WTC11 (cell line): Measurements from ENCODE around the gene ASTN1. TPM values are rescaled to one million over a fixed set of nuclear protein-coding genes. Genes with fewer than 3 reads are reported as not detected.

Experiments used
- ATAC-seq: fragments of 200-7000 bp; cut with Tn5 transposase; 2 replicates; pipeline ENCODE4 v1.10.0; 2021; ENCODE audit warnings: mild to moderate bottlenecking, moderate library complexity
- CTCF ChIA-PET: fragments of 300-600 bp; sonication (Branson Sonifier 250); formaldehyde crosslinking; loops from one replicate; lab custom pipeline; 2021; ENCODE audit warnings: antibody characterized with exemption; lab: Charles Lee
- POLR2A ChIA-PET: fragments of 350-600 bp; sonication (Branson Sonifier 250); formaldehyde crosslinking; loops from one replicate; lab custom pipeline; 2021; ENCODE audit warnings: antibody characterized with exemption; lab: Charles Lee
- DNase-seq: peaks from one replicate; pipeline ENCODE4 v3.0.0; 2021; ENCODE audit warnings: low spot score
- H3K27ac Mint-ChIP-seq: 2 replicates; pipeline ENCODE4 v1.8.0; 2021; ENCODE audit warnings: mixed read lengths
- H3K27me3 Mint-ChIP-seq: 2 replicates; pipeline ENCODE4 v1.8.0; 2021; ENCODE audit warnings: low read depth, mild to moderate bottlenecking, moderate library complexity, mixed read lengths
- H3K36me3 Mint-ChIP-seq: 2 replicates; pipeline ENCODE4 v1.8.0; 2021; ENCODE audit warnings: mixed read lengths
- H3K4me1 Mint-ChIP-seq: 2 replicates; pipeline ENCODE4 v1.8.0; 2022; ENCODE audit warnings: mixed read lengths
- H3K4me3 Mint-ChIP-seq: 2 replicates; pipeline ENCODE4 v1.8.0; 2021; ENCODE audit warnings: mild to moderate bottlenecking, moderate library complexity, mixed read lengths
- H3K9me3 Mint-ChIP-seq: 2 replicates; pipeline ENCODE4 v1.8.0; 2021; ENCODE audit warnings: mixed read lengths
- AFF4 ChIP-seq: sonication (generic); formaldehyde crosslinking; IDR thresholded peaks from 2 replicates; pipeline ENCODE4 v1.8.1; 2023; ENCODE audit warnings: mild to moderate bottlenecking, missing genetic modification reagents, borderline replicate concordance
- CBFB ChIP-seq: sonication (generic); formaldehyde crosslinking; IDR thresholded peaks from 2 replicates; pipeline ENCODE4 v1.8.1; 2022; ENCODE audit warnings: mild to moderate bottlenecking, low read depth, missing genetic modification reagents
- CREM ChIP-seq: sonication (generic); formaldehyde crosslinking; IDR thresholded peaks from 2 replicates; pipeline ENCODE4 v1.8.1; 2022; ENCODE audit warnings: mild to moderate bottlenecking, missing genetic modification reagents, moderate library complexity
- ERG ChIP-seq: fragments of 250-450 bp; sonication (Bioruptor Pico); IDR thresholded peaks from 2 replicates; pipeline ENCODE4 v1.8.0; 2021; ENCODE audit warnings: mild to moderate bottlenecking
- FOXP1 ChIP-seq: sonication (generic); formaldehyde crosslinking; IDR thresholded peaks from 2 replicates; pipeline ENCODE4 v1.8.0; 2022; ENCODE audit warnings: missing genetic modification reagents, mild to moderate bottlenecking, moderate library complexity, borderline replicate concordance
- GABPB1 ChIP-seq: sonication (generic); formaldehyde crosslinking; IDR thresholded peaks from 2 replicates; pipeline ENCODE4 v1.8.1; 2023; ENCODE audit warnings: mild to moderate bottlenecking, missing genetic modification reagents
- GRHL2 ChIP-seq: fragments of 250-450 bp; sonication (Bioruptor Pico); IDR thresholded peaks from 2 replicates; pipeline ENCODE4 v1.8.0; 2022; ENCODE audit warnings: mild to moderate bottlenecking, moderate library complexity; ENCODE audit not compliant: insufficient replicate concordance, severe bottlenecking
- JAZF1 ChIP-seq: fragments of 250-450 bp; sonication (Bioruptor Pico); IDR thresholded peaks from 2 replicates; pipeline ENCODE4 v1.9.0; 2021; ENCODE audit warnings: moderate library complexity, mild to moderate bottlenecking, inconsistent platforms
- JUN ChIP-seq: sonication (generic); formaldehyde crosslinking; IDR thresholded peaks from 2 replicates; pipeline ENCODE4 v1.8.0; 2023; ENCODE audit warnings: mild to moderate bottlenecking, missing genetic modification reagents
- OVOL2 ChIP-seq: fragments of 250-450 bp; sonication (Bioruptor Pico); IDR thresholded peaks from 2 replicates; pipeline ENCODE4 v1.9.0; 2021; ENCODE audit warnings: mild to moderate bottlenecking, borderline replicate concordance
- PRRX2 ChIP-seq: fragments of 250-450 bp; sonication (Bioruptor Pico); IDR thresholded peaks from 2 replicates; pipeline ENCODE4 v1.8.0; 2021; ENCODE audit warnings: mild to moderate bottlenecking
- RELA ChIP-seq: sonication (generic); formaldehyde crosslinking; IDR thresholded peaks from 2 replicates; pipeline ENCODE4 v1.8.1; 2022; ENCODE audit warnings: missing genetic modification reagents, mild to moderate bottlenecking, borderline replicate concordance
- TCF7 ChIP-seq: sonication (generic); formaldehyde crosslinking; IDR thresholded peaks from 2 replicates; pipeline ENCODE4 v1.8.0; 2022; ENCODE audit warnings: mild to moderate bottlenecking, low read depth, missing genetic modification reagents, moderate library complexity
- TEAD1 ChIP-seq: sonication (generic); formaldehyde crosslinking; IDR thresholded peaks from 2 replicates; pipeline ENCODE4 v1.8.0; 2022; ENCODE audit warnings: mild to moderate bottlenecking, missing genetic modification reagents
- TP53 ChIP-seq: sonication (generic); formaldehyde crosslinking; IDR thresholded peaks from 2 replicates; pipeline ENCODE4 v1.8.1; 2023; ENCODE audit warnings: mild to moderate bottlenecking, missing genetic modification reagents
- ZNF138 ChIP-seq: sonication (generic); formaldehyde crosslinking; conservative IDR thresholded peaks from 2 replicates; pipeline ENCODE4 v1.8.1; 2022; ENCODE audit warnings: mild to moderate bottlenecking, moderate library complexity, missing genetic modification reagents
- ZNF219 ChIP-seq: sonication (generic); formaldehyde crosslinking; IDR thresholded peaks from 2 replicates; pipeline ENCODE4 v1.8.0; 2023; ENCODE audit warnings: missing genetic modification reagents, mild to moderate bottlenecking, borderline replicate concordance
- ZNF232 ChIP-seq: sonication (generic); formaldehyde crosslinking; IDR thresholded peaks from 2 replicates; pipeline ENCODE4 v1.8.0; 2022; ENCODE audit warnings: mild to moderate bottlenecking, missing genetic modification reagents
- ZNF423 ChIP-seq: fragments of 250-450 bp; sonication (Bioruptor Pico); IDR thresholded peaks from 2 replicates; pipeline ENCODE4 v2.1.2; 2022; ENCODE audit warnings: mild to moderate bottlenecking, moderate library complexity
- ZSCAN18 ChIP-seq: fragments of 250-450 bp; sonication (Bioruptor Pico); IDR thresholded peaks from 2 replicates; pipeline ENCODE4 v2.1.2; 2022; ENCODE audit warnings: mild to moderate bottlenecking, moderate library complexity
- total RNA-seq: library from RNA; stranded (reverse); gene quantifications from 3 replicates; pipeline ENCODE4 v1.2.3, GENCODE V29; 2021
- TF ChIP-seq, protein P1 (sequence below): sonication (generic); formaldehyde crosslinking; conservative IDR thresholded peaks from 2 replicates; pipeline ENCODE4 v1.8.1; 2023; ENCODE audit warnings: mild to moderate bottlenecking, low read depth, missing genetic modification reagents, moderate library complexity
- TF ChIP-seq, protein P2 (sequence below): sonication (generic); formaldehyde crosslinking; IDR thresholded peaks from 2 replicates; pipeline ENCODE4 v1.8.1; 2022; ENCODE audit warnings: low read depth, mild to moderate bottlenecking, moderate library complexity, missing genetic modification reagents, borderline replicate concordance

Gene ASTN1
- total RNA-seq, 1 experiment from 2014 or later = 3.4 TPM

DNA sequence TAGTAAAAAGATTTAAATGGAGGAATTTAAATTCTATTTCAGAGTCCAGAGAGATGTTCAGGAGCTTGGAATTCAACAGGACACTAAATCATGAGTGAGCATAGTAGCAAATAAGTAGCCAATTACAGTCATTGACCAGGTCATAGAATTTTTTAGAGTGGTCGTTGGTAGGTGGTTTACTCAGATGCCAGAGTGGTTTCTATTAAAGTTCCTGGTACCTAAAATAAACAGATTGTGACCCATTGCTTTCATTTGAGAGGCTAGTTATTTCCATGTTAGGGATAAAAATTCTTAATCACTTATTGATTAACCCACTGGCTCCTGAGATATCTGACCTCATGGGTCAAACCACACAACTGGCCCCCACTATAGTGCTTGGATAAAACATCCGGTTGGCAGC is 201.3 kb downstream of the ASTN1 start (continued):
- TF ChIP-seq, protein P1, sequence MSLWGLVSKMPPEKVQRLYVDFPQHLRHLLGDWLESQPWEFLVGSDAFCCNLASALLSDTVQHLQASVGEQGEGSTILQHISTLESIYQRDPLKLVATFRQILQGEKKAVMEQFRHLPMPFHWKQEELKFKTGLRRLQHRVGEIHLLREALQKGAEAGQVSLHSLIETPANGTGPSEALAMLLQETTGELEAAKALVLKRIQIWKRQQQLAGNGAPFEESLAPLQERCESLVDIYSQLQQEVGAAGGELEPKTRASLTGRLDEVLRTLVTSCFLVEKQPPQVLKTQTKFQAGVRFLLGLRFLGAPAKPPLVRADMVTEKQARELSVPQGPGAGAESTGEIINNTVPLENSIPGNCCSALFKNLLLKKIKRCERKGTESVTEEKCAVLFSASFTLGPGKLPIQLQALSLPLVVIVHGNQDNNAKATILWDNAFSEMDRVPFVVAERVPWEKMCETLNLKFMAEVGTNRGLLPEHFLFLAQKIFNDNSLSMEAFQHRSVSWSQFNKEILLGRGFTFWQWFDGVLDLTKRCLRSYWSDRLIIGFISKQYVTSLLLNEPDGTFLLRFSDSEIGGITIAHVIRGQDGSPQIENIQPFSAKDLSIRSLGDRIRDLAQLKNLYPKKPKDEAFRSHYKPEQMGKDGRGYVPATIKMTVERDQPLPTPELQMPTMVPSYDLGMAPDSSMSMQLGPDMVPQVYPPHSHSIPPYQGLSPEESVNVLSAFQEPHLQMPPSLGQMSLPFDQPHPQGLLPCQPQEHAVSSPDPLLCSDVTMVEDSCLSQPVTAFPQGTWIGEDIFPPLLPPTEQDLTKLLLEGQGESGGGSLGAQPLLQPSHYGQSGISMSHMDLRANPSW (CRISPR knock-in tag) = no peak
- TF ChIP-seq GABPB1 (CRISPR knock-in tag) (no peak), PRRX2 (CRISPR knock-in tag) (no peak)
- TF ChIP-seq, protein P2, sequence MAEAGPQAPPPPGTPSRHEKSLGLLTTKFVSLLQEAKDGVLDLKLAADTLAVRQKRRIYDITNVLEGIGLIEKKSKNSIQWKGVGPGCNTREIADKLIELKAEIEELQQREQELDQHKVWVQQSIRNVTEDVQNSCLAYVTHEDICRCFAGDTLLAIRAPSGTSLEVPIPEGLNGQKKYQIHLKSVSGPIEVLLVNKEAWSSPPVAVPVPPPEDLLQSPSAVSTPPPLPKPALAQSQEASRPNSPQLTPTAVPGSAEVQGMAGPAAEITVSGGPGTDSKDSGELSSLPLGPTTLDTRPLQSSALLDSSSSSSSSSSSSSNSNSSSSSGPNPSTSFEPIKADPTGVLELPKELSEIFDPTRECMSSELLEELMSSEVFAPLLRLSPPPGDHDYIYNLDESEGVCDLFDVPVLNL = no peak

DNA sequence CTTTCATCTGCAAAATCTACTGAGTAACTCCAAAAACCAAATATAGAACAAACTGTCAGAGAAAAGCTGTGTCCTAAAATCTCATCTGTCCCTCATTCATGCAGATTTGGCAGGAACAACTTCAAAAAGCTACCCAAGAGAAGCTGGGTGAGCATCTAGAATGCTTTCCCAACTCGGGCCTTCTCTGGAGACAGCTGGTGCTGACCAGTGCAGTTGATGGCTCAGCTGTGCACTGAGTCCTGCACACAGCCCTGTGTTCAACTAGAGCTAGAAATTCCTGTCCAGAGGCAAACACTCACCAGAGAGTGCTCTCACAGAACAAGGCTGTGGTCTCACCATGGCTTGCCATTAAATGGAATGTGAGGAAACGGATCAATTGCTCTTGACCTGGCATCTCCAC is 202.8 kb downstream of the ASTN1 start:
- H3K27me3 Mint-ChIP-seq = no peaks in the 10 kb centered on the region
- no peak overlapping the region for H3K27ac Mint-ChIP-seq
- no peaks in the 10 kb centered on the region for H3K36me3 Mint-ChIP-seq
- TF ChIP-seq ZNF138 (CRISPR knock-in tag) (no peak), AFF4 (CRISPR knock-in tag) (no peak)
- H3K4me3 Mint-ChIP-seq = no peak overlapping the region
- ChIA-PET POLR2A (no interaction called here), CTCF (interaction anchor here (1.1 kb wide), 2 partner anchors 9 to 13 kb away, joined by 3 read pairs; no protein-coding TSS in a partner anchor)
- ATAC-seq (no peak), DNase-seq (no peak)
- no peaks in the 10 kb centered on the region for H3K9me3 Mint-ChIP-seq
- H3K4me1 Mint-ChIP-seq = peaks cover 13% of the 10 kb centered on the region

DNA sequence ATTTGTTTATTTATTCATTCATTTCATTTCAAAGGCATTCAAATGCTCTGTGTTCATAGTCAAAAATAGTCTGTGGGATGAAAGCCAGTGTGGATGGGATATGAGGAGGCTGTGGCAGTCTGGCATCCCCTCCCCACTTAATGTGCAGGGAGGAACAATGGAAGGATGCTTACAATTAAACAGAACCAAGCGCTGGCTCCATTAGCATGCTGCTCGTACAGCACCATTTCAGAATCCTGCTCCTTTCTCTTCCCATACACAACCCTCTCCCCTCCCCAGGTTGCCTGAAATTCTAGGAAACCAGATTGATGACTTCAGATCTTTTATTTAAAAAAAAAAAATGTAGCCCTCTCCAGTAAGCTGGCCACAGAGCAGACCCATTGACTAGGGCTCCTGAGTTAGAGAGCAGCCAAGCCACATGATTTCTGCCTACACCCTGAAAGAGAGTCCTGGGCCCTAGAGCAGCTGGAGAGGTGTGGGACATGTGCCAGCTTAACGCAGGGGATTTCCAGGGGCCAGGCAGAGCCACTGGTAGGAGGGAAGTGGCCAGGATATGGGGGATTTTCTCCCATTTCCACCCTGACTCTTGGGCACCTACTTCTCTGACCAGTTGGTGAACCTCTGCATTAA is 205.2 kb downstream of the ASTN1 start:
- H3K4me1 Mint-ChIP-seq = peaks cover 24% of the 10 kb centered on the region
- peak; percentile 48 for ATAC-seq
- no peaks in the 10 kb centered on the region for H3K27me3 Mint-ChIP-seq
- ChIA-PET POLR2A (no interaction called here), CTCF (interaction anchor here (0.8 to 3.3 kb wide), 4 partner anchors 10 to 222 kb away, joined by 3 to 13 read pairs (median 4); no protein-coding TSS in a partner anchor)
- no peaks in the 10 kb centered on the region for H3K9me3 Mint-ChIP-seq
- no peaks in the 10 kb centered on the region for H3K36me3 Mint-ChIP-seq
- no peak overlapping the region for H3K27ac Mint-ChIP-seq
- H3K4me3 Mint-ChIP-seq = no peak overlapping the region
- no peak for DNase-seq
- TF ChIP-seq ZNF232 (CRISPR knock-in tag) = no peak
- no peak for TF ChIP-seq OVOL2
- TF ChIP-seq ERG (CRISPR knock-in tag) = no peak
- no peak for TF ChIP-seq JUN (CRISPR knock-in tag)
- TF ChIP-seq JAZF1 (CRISPR knock-in tag) = no peak
- TF ChIP-seq TP53 (CRISPR knock-in tag) = no peak
- TF ChIP-seq ZSCAN18 (CRISPR knock-in tag) = no peak
- TF ChIP-seq CBFB (CRISPR knock-in tag) = no peak
- TF ChIP-seq, protein P2 = no peak
- no peak for TF ChIP-seq ZNF219
- no peak for TF ChIP-seq CREM (CRISPR knock-in tag)
- no peak for TF ChIP-seq ZNF423 (CRISPR knock-in tag)
- no peak for TF ChIP-seq TEAD1 (CRISPR knock-in tag)
- TF ChIP-seq FOXP1 (CRISPR knock-in tag) = no peak
- no peak for TF ChIP-seq TCF7 (CRISPR knock-in tag)
- TF ChIP-seq RELA = no peak
- TF ChIP-seq GRHL2 (CRISPR knock-in tag) = no peak
